Measurements from ENCODE around the gene DDI2. TPM values are rescaled to one million over a fixed set of nuclear protein-coding genes. Genes with fewer than 3 reads are reported as not detected.
A peak's percentile ranks its signal among the peaks of the same experiment; 100 is the strongest.
"Not testable (repeated sequence)": the region's sequence is repeated elsewhere in the genome, so short reads cannot be mapped to it uniquely, and the experiment has no call there.

The DDI2 gene
- total RNA-seq = 13.0 and 20.1 TPM in 2 replicates

GRCh38 chr1:15617173-15618076 is at the start of gene DDI2:
Gene DDI2 (plus strand): TSS chr1:15617458. CDS start chr1:15617671, 213 bp downstream.
- peak; percentile 86 to 98 for DNase-seq (ENCODE audit: low read depth in 2 of 2)

DNA sequence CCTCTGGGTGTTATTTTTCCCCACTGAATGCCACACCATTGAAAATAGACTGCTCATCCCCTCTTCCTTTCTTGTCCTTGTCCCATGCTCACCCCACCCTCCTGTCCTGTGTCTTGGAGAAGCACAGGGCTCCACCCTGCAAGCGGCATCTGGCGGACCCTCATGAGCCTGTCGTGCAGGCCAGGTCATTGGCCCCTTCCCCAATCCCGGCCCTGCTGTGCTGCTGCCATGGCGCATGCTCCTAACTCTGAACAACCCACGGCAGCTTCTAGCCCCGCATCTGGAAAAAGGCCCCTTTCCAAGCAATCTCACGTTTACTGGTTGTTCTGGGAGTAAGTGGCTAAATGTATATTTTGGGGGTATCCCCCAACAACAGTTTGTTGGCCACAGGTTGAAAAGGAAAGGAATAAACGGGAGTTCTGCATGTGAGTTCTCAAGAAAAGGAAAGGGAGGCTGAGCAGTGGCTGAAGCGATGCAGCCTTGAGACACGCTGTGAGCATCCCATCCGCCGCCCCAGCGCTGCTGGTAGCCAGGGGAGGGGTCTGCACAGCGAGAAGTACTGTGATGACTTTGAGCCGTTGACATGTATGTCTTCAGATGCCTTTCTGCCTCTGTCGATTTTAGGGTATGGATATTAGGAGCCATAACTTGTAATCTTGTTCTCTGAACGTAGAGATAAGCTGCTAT is 48.7 kb upstream of the DDI2 start:
- DNase-seq (ENCODE audit: low read depth in 2 of 2) = no peak

DNA sequence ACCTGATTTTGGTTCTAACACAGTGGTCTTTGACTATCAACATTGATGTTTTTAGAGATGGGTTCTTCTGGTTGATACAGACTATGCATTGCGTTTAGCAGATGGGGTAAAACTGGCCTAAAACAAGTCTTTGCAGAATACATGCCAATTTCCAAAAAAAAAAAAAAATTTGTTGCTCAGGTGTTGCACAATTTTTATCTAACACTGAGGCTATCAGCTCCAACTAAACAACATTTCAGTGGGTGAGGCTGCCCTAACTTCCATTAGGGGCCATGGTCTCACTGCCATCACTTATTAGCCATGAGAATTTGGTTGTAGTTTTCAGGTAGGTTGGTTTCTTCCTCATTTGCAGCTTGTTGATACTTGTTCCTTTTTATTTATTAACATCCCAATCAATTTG is 46.4 kb upstream of the DDI2 start:
- DNase-seq (ENCODE audit: low read depth in 2 of 2) = no peak

- DNase-seq (ENCODE audit: low read depth in 2 of 2) = no peak
These were observed 46.0 kb upstream of the DDI2 start for GRCh38 chr1:15571266-15571665.

GRCh38 chr1:15573477-15573876 is 43.8 kb upstream of the DDI2 start:
- DNase-seq (ENCODE audit: low read depth in 2 of 2) = no peak

GRCh38 chr1:15574741-15575140 is 42.5 kb upstream of the DDI2 start:
- no peak for DNase-seq (ENCODE audit: low read depth in 2 of 2)

GRCh38 chr1:15575549-15576150 is 41.6 kb upstream of the DDI2 start:
- DNase-seq (ENCODE audit: low read depth in 2 of 2) = no peak

DNA sequence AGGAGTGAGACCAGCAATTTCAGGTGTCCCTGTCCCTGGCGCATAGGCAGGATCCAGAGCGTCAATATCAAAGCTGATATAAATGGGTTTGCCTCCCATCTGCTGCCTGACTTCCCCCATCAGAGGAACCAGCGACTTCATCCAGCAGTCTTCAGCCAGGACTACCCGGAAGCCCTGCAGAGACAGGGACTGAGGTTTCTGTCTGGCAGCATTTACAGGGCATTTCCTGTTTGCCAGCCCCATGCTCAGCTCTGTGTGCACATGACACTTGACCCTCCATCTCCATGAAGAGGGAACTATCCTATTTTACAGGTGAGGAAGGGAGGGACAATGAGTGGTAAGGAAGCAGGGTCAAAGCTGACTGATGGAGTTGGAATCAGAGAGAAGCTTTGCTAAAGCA is 39.6 kb upstream of the DDI2 start:
- peak in 1 of 2 donors; percentile 14 for DNase-seq (ENCODE audit: low read depth in 2 of 2)

GRCh38 chr1:15578921-15579682 is 38.2 kb upstream of the DDI2 start:
- DNase-seq (ENCODE audit: low read depth in 2 of 2) = no peak

DNA sequence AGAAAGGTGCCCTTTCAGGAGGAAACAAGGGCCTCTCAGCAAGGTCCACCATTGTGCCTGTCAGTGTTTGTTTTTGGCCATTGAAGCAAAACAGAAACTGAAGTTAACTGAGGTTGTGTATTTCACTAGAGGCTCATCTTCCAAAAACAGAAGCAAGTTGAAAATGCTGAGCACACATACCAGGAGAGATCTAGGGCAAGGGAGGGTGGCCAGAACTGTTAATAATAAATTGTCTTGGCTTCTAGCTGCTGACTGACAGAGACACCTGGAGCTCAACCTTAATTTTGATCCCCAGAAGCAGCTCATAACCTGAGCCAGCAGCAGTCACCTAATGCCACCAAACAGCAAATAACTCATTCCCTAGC is 37.6 kb upstream of the DDI2 start:
- no peak for DNase-seq (ENCODE audit: low read depth in 2 of 2)

- DNase-seq (ENCODE audit: low read depth in 2 of 2) = no peak
These were observed 34.1 kb upstream of the DDI2 start for GRCh38 chr1:15583016-15583706.

GRCh38 chr1:15584489-15585363 is 32.5 kb upstream of the DDI2 start, which contains the start of gene AGMAT:
Gene AGMAT (minus strand): TSS chr1:15585051. CDS start chr1:15584967, 84 bp downstream.
- peak in 1 of 2 donors; percentile 21 for DNase-seq (ENCODE audit: low read depth in 2 of 2)

- no peak for DNase-seq (ENCODE audit: low read depth in 2 of 2)
These were observed 25.0 kb upstream of the DDI2 start for GRCh38 chr1:15592285-15592684.

DNA sequence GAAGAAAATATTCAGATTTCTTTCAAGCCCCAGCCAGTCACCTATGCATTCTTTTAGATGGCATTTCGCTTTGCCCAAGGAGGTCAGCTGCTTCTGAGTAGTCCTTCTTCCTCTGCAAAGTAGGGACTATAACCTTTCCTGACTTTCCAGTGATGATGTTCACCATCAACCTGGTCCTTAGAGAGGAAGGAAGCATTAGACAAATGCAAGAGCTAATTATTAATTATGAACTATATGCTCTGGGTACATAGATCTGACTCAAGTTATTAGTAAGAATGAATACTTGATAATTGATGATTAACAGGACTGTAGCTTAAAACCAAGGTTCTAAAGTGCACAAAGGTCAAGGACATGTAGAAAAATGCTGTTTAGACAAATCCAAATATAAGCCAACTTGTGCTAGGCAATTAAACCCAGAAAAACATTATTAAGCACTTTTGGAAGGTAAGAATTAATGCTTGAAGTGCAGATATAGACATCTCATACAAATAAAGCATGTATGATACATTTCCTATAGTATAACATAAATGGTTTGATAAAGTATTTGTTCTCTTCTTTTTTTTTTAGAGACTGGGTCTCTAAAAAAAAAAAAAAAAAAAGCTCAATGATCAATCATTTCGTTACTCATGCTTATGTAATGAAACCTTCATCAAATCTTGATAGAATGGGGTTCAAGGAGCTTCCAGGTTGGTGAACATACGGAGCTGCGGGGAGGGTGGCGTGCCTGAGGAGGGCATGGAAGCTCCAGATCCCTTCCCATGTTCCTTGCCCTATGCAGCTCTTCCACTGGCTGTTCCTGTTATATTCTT is 21.2 kb upstream of the DDI2 start:
- DNase-seq (ENCODE audit: low read depth in 2 of 2) = no peak

DNA sequence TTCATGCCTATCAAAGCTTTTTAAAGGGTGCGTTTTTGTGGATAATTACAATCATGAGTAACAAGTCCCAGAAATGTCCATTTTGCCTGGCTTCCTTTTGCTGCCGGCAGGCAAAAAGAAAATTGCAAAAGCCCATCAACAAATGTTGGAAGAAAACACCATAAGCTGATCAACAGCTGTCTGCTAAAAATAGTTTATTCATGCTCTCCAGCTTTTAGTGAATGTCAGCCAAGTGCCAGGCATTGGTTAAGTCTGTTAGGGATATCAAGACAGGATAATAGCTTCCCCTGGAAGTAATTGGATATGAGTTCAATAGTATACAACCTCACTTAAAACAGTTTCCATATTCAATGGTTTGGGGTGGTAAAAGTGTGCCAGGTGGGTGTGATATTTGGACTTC is 18.8 kb upstream of the DDI2 start:
- DNase-seq (ENCODE audit: low read depth in 2 of 2) = no peak

DNA sequence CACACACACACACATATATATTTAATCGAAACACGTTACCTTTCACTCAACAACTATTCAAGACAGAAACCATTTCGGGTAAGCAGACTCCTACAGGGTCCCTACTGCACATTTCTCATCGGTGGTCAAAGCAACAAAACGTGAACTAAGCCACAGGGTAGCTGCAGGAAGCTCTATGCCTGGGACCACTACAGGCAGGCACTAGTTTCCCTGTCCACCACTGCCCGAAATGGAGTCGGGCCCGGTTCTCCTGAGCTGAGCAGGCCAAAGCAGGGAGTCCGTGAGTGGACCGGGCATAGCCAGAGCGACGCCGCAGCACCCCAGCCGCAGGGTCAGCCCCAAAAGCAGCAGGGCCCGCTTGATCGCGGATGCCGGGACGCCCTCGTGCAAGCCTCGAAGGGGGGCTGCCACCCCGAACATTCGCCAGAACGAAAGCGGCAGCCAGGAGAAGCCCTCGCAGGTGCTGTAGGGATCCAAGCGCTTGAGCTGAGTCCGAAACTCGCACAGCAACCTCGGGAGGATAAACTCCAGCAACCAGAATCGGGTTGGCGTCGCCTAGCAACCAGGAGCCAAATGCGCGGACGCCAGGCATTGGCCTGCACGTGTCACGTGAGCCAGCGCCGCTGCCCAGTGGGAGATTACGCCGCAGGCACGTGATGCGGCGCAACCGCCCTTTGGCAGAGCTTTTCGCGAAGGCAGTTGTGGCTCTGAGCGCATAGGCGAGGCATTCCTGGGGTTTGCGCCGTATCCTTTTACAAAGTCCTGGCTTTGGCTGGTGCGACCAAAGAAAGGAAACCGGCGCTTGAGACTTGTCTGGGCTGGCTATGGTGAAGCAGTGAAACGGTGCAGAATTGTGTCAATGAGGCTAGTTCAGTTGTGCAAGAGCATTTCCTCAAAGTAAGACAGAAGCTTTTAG is 13.9 kb upstream of the DDI2 start:
- peak; percentile 89 to 95 for DNase-seq (ENCODE audit: low read depth in 2 of 2)

DNA sequence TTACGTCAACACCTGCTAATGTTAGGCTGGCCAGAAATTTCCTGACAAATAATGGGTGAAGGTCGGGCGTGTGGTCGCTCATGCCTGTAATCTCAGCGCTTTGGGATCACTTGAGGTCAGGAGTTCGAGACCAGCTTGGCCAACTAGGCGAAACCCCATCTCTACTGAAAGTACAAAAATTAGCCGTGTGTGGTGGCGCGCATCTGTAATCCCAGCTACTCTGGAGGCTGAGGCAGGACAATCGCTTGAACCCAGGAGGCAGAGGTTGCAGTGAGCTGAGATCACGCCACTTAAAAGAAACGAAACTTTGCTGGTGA is 13.3 kb upstream of the DDI2 start:
- not testable (repeated sequence) for DNase-seq (ENCODE audit: low read depth in 2 of 2)

DNA sequence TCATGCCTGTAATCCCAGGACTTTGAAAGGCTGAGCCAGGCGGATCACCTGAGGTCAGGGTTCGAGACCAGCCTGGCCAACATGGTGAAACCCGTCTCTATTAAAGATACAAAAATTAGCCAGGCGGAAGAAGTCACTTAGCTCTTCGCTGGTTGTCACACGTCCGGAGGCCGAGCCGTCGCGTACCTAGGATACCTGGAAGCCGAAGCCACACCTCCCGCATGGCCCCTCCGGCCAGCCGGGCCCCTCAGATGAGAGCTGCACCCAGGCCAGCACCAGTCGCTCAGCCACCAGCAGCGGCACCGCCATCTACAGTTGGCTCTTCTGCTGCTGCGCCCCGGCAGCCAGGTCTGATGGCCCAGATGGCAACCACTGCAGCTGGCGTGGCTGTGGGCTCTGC is 12.9 kb upstream of the DDI2 start:
- DNase-seq (ENCODE audit: low read depth in 2 of 2) = not testable (repeated sequence)
